Keratinocyte (primary cell): ENCODE data around the gene CAMSAP1. TPM values are rescaled to one million over a fixed set of nuclear protein-coding genes. Genes with fewer than 3 reads are reported as not detected.

Experiments used
- DNase-seq: peaks from one replicate; pipeline ENCODE4 v3.0.0-alpha.2; 2011; ENCODE audit warnings: low read depth, missing footprints, low spot score
- FAIRE-seq: peaks from 2 replicates; lab custom pipeline; 2011; peaks lifted over from hg19 to GRCh38; lab: Jason Lieb, UNC
- H2AFZ ChIP-seq: 2 replicates; pipeline ENCODE4 v1.6.0; 2012; ENCODE audit warnings: low read length, control low read depth, inconsistent platforms; ENCODE audit not compliant: control insufficient read depth
- H3K27ac ChIP-seq: 2 replicates; pipeline ENCODE4 v1.5.1; 2011; ENCODE audit warnings: low read length; ENCODE audit not compliant: control insufficient read depth, insufficient read depth
- H3K27me3 ChIP-seq: 3 replicates; pipeline ENCODE4 v1.6.0; 2011; ENCODE audit warnings: low read length; ENCODE audit not compliant: control insufficient read depth, insufficient read depth; ENCODE audit errors: extremely low read depth
- H3K36me3 ChIP-seq, 2 experiments: 2 replicates in 1 of 2; 3 replicates in 1 of 2; pipeline ENCODE4 v1.5.1; 2011; ENCODE audit warnings: low read length in 2 of 2, mild to moderate bottlenecking in 1 of 2; ENCODE audit not compliant: control insufficient read depth in 2 of 2, insufficient read depth in 2 of 2; ENCODE audit errors: extremely low read depth in 1 of 2
- H3K4me1 ChIP-seq: 3 replicates; pipeline ENCODE4 v1.5.1; 2011; ENCODE audit warnings: low read length; ENCODE audit not compliant: control insufficient read depth, insufficient read depth; ENCODE audit errors: extremely low read depth
- H3K4me2 ChIP-seq: 3 replicates; pipeline ENCODE4 v1.6.0; 2011; ENCODE audit warnings: low read depth, low read length; ENCODE audit not compliant: control insufficient read depth, insufficient read depth; ENCODE audit errors: extremely low read depth
- H3K4me3 ChIP-seq, 3 experiments: fragments of 200-600 bp in 1 of 3; sonication (generic) in 1 of 3; 2 replicates in 2 of 3; 3 replicates in 1 of 3; pipeline ENCODE4 v1.5.1; 2011 to 2016; ENCODE audit warnings: low read length in 3 of 3, mild to moderate bottlenecking in 3 of 3, control low read depth in 2 of 3, inconsistent platforms in 1 of 3, low read depth in 1 of 3, mixed read lengths in 1 of 3, mixed run types in 1 of 3, moderate library complexity in 1 of 3; ENCODE audit not compliant: control insufficient read depth in 2 of 3, insufficient read depth in 2 of 3; ENCODE audit errors: extremely low read depth in 1 of 3
- H3K79me2 ChIP-seq: 2 replicates; pipeline ENCODE4 v1.6.0; 2012; ENCODE audit warnings: low read length; ENCODE audit not compliant: control insufficient read depth, insufficient read depth
- H3K9ac ChIP-seq: 3 replicates; pipeline ENCODE4 v1.6.0; 2011; ENCODE audit warnings: low read length; ENCODE audit not compliant: control insufficient read depth, insufficient read depth; ENCODE audit errors: extremely low read depth
- H3K9me1 ChIP-seq: 3 replicates; pipeline ENCODE4 v1.6.0; 2011; ENCODE audit warnings: low read length; ENCODE audit not compliant: control insufficient read depth, insufficient read depth; ENCODE audit errors: extremely low read depth
- H3K9me3 ChIP-seq: 2 replicates; pipeline ENCODE4 v1.5.1; 2012; ENCODE audit warnings: low read depth, low read length; ENCODE audit not compliant: control insufficient read depth
- H4K20me1 ChIP-seq: 3 replicates; pipeline ENCODE4 v1.6.0; 2011; ENCODE audit warnings: low read length; ENCODE audit not compliant: control insufficient read depth, insufficient read depth; ENCODE audit errors: extremely low read depth
- EZH2 ChIP-seq: IDR thresholded peaks from one replicate; pipeline ENCODE4 v1.6.1; 2012; ENCODE audit warnings: inconsistent platforms, mild to moderate bottlenecking, low read length, moderate library complexity
- dilution Hi-C: fragments of 300-500 bp; cut with MboI; formaldehyde crosslinking; loops from one replicate; pipeline ENCODE4 v1.7.0; 2020; ENCODE audit warnings: low sequenced_read_pairs; ENCODE audit not compliant: extremely low pct_ligation_motif_present
- polyA plus RNA-seq, 5 experiments: library from polyadenylated mRNA; depleted of rRNA in 3 of 5; stranded (reverse) in 3 of 5; stranded (forward) in 1 of 5; unstranded in 1 of 5; fragments of >200 nt; gene quantifications; 1 replicate in 1 of 5; 2 replicates in 3 of 5; 3 replicates in 1 of 5; pipeline versions ENCODE4 v1.2.1 to v1.2.3, GENCODE V29; 2011 to 2012; ENCODE audit warnings: missing spikeins in 2 of 5, low read depth in 1 of 5, low replicate concordance in 1 of 5
- TF ChIP-seq, protein P1 (sequence below), 3 experiments: IDR thresholded peaks in 1 of 3; conservative IDR thresholded peaks in 1 of 3; optimal IDR thresholded peaks in 1 of 3; 2 replicates in 2 of 3; 3 replicates in 1 of 3; pipeline versions ENCODE3 to v1.5.1; 2011; ENCODE audit warnings: low read length in 3 of 3, mild to moderate bottlenecking in 3 of 3, moderate library complexity in 2 of 3, control low read depth in 1 of 3, inconsistent platforms in 1 of 3; ENCODE audit not compliant: insufficient read depth in 2 of 3; ENCODE audit errors: extremely low read depth in 1 of 3

Gene CAMSAP1
- polyA plus RNA-seq, 1 donor (not counting 4 experiments of a cell fraction or from before 2014, with no cell fraction given) = 8.3 TPM

GRCh38 chr9:135891027-135891631 lies 16.2 kb downstream of the CAMSAP1 start:
- peaks cover 0 to 2% of the 10 kb centered on the region in 2 experiments for H3K36me3 ChIP-seq
- peak overlapping the region; percentile 39 for H3K9ac ChIP-seq
- dilution Hi-C loops = no loop called here
- FAIRE-seq (peak; percentile 95), DNase-seq (no peak)
- H3K4me3 ChIP-seq = peak overlapping the region in 2 of 3 experiments; percentile 39 to 41
- peaks cover 21% of the 10 kb centered on the region for H4K20me1 ChIP-seq
- H3K9me3 ChIP-seq = no peaks in the 10 kb centered on the region
- H2AFZ ChIP-seq = no peak overlapping the region
- H3K27me3 ChIP-seq = no peaks in the 10 kb centered on the region
- H3K79me2 ChIP-seq = peaks cover 84% of the 10 kb centered on the region
- H3K4me2 ChIP-seq = peak overlapping the region; percentile 91
- peaks cover 40% of the 10 kb centered on the region for H3K4me1 ChIP-seq
- peaks cover 6% of the 10 kb centered on the region for H3K9me1 ChIP-seq
- TF ChIP-seq, protein P1, sequence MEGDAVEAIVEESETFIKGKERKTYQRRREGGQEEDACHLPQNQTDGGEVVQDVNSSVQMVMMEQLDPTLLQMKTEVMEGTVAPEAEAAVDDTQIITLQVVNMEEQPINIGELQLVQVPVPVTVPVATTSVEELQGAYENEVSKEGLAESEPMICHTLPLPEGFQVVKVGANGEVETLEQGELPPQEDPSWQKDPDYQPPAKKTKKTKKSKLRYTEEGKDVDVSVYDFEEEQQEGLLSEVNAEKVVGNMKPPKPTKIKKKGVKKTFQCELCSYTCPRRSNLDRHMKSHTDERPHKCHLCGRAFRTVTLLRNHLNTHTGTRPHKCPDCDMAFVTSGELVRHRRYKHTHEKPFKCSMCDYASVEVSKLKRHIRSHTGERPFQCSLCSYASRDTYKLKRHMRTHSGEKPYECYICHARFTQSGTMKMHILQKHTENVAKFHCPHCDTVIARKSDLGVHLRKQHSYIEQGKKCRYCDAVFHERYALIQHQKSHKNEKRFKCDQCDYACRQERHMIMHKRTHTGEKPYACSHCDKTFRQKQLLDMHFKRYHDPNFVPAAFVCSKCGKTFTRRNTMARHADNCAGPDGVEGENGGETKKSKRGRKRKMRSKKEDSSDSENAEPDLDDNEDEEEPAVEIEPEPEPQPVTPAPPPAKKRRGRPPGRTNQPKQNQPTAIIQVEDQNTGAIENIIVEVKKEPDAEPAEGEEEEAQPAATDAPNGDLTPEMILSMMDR (optimal IDR thresholded peaks at IDR 0.05 in 1 of 3, IDR thresholded peaks at IDR 0.05 in 1 of 3, conservative IDR thresholded peaks at IDR 0.05 in 1 of 3; ENCODE audit: extremely low read depth in 1 of 3, insufficient read depth in 2 of 3, low read length in 3 of 3) = no peak
- TF ChIP-seq EZH2 = no peak
- peak overlapping the region; percentile 40 for H3K27ac ChIP-seq

GRCh38 chr9:135890190-135891026 lies 16.9 kb downstream of the CAMSAP1 start:
- no peaks in the 10 kb centered on the region for H3K27me3 ChIP-seq
- H3K4me2 ChIP-seq = peak overlapping the region; percentile 91
- H3K9me1 ChIP-seq = peaks cover 6% of the 10 kb centered on the region
- H3K27ac ChIP-seq = peak overlapping the region; percentile 42
- peaks cover 22% of the 10 kb centered on the region for H4K20me1 ChIP-seq
- FAIRE-seq (peak; percentile 73), DNase-seq (peak; percentile 89)
- dilution Hi-C loops = no loop called here
- H3K36me3 ChIP-seq = peaks cover 0 to 2% of the 10 kb centered on the region in 2 experiments
- peaks cover 82% of the 10 kb centered on the region for H3K79me2 ChIP-seq
- peak overlapping the region; percentile 39 for H3K9ac ChIP-seq
- no peaks in the 10 kb centered on the region for H3K9me3 ChIP-seq
- H3K4me1 ChIP-seq = peaks cover 47% of the 10 kb centered on the region
- H3K4me3 ChIP-seq = peak overlapping the region in 2 of 3 experiments; percentile 39 to 41
- TF ChIP-seq EZH2 = no peak
- TF ChIP-seq, protein P1 (optimal IDR thresholded peaks at IDR 0.05 in 1 of 3, IDR thresholded peaks at IDR 0.05 in 1 of 3, conservative IDR thresholded peaks at IDR 0.05 in 1 of 3; ENCODE audit: extremely low read depth in 1 of 3, insufficient read depth in 2 of 3, low read length in 3 of 3) = no peak
- H2AFZ ChIP-seq = no peak overlapping the region
